GM12872 (cell line): ENCODE data around the gene MAP3K4.

Source experiments
- CTCF ChIP-seq: IDR thresholded peaks from 3 replicates; pipeline ENCODE4 v1.5.1; 2011; ENCODE audit warnings: low read depth, mild to moderate bottlenecking, low read length, moderate library complexity; ENCODE audit not compliant: insufficient read depth

The MAP3K4 gene

GRCh38 chr6:161011492-161012480 is 20.2 kb downstream of the MAP3K4 start:
- TF ChIP-seq CTCF: no peak

- TF ChIP-seq CTCF: no peak
Measured at GRCh38 chr6:161013695-161014094, 22.1 kb downstream of the MAP3K4 start.

- TF ChIP-seq CTCF: no peak
Measured at GRCh38 chr6:161017766-161018564, 26.4 kb downstream of the MAP3K4 start.

DNA sequence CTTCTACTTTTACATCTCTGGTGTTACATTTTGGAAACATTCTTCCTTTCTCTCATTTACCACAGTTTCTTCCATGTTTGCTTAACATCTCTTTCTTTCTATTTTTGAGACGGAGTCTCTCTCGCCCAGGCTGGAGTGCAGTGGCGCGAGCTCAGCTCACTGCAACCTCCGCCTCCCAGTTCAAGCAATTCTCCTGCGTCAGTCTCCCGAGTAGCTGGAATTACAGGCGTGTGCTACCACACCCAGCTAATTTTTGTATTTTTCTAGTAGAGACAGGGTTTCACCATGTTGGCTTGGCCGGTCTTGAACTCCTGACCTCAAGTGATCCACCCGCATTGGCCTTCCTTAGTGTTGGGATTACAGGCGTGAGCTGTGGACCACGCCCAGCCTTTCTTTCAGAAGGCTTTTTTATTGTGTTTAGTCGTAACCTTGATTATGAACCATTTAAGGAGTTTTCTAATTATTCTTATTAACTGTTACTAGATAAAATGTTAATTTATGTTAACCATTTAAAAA is 27.8 kb downstream of the MAP3K4 start:
- TF ChIP-seq CTCF: no peak

- TF ChIP-seq CTCF: no peak
Measured at GRCh38 chr6:161021543-161021942, 30.0 kb downstream of the MAP3K4 start.

- no peak for TF ChIP-seq CTCF
Measured at GRCh38 chr6:161021998-161022743, 30.6 kb downstream of the MAP3K4 start.
